Middle frontal gyrus (tissue), 1 donor: ENCODE measurements around the gene VOPP1.

Experiments used
- DNase-seq: peaks from one replicate; pipeline ENCODE4 v3.0.0-alpha.2; 2015; ENCODE audit warnings: low spot score; ENCODE audit errors: extremely low spot score

Gene VOPP1

DNA sequence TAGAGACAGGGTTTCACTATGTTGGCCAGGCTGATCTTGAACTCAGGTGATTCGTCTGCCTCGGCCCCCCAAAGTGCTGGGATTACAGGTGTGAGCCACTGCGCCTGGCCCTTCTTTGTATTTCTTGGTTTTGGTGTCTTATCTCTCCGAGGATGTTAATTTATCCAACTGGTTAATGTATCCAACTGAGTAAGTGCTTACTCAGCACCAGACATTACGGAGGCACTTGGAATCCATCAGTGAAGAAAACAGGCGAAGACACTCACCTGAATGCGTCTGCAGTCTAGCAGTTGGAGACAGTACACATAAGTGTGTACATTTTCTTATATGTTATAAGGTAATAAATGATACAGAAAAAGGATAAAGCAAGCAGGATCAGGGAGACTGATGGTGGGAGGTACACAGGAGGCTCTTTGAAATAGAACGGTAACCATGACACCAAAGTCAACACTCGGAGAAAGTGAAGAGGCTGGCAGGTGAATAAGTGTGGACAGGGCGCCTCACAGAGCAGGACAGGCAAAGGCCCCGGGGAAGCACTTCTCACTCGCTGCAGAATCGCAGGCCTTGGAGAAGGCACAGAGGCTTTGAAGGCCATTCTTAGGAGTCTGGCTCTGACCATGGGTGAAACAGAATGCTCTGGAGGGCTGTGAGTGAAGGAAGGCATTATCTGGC lies 134.1 kb downstream of the VOPP1 start:
- DNase-seq = no peak

DNA sequence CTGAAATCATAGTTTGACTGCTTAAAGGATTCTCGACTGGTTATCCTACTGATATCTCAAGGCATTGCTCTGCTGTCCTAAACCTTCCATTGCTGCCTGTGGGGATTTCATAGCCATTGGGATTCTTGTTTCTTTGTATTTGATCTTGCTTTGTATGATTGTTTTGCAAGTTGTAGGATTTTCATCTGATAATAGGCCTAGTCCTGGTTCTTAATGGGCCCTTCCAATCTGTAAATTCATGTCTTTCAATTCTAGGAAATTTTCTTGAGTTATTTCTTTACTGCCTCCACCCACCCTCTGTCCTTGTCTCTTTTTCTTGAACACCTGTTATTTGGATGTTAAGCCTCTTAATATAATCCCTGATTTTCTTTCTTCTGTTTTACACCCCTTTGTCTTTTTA lies 134.9 kb downstream of the VOPP1 start:
- DNase-seq = no peak

DNA sequence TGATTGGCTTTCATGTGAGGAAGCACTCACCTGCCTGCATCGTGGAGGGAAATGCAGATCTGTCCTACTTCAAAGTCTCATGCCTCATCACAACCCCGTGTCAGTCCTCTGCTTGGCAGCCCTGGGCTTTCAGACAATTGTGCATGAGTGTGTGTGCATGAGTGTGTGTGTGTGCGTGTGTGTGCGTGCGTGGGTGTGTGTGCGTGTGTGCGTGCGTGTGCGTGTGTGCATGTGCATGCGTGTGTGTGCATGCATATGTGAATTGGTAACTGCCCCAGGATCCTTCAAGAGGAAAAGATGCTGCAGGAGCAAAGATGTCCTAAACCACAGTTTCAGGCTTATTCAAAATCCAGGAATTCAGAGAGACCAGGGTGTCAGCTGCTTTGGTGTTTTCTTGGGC lies 135.8 kb downstream of the VOPP1 start:
- no peak for DNase-seq

DNA sequence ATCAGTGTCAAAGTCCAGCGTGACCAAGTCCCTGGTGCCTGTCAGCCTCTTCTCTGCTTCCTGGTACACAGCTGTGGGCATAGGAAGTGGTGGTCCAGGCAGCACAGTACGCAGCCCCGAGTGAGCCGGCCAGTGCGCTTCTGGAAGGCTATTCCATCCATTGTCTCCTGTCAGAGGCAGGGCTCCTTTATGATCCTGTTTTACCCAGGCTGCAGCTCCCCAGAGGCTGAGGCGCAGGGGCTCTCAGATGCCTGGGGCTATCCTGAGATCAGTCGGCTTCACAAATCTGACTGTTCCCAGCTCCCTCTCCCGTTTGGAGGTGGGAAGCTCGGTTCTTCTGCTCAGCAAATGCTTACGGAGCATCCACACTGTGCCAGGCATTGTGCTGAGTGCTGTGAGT lies 136.8 kb downstream of the VOPP1 start:
- no peak for DNase-seq

DNA sequence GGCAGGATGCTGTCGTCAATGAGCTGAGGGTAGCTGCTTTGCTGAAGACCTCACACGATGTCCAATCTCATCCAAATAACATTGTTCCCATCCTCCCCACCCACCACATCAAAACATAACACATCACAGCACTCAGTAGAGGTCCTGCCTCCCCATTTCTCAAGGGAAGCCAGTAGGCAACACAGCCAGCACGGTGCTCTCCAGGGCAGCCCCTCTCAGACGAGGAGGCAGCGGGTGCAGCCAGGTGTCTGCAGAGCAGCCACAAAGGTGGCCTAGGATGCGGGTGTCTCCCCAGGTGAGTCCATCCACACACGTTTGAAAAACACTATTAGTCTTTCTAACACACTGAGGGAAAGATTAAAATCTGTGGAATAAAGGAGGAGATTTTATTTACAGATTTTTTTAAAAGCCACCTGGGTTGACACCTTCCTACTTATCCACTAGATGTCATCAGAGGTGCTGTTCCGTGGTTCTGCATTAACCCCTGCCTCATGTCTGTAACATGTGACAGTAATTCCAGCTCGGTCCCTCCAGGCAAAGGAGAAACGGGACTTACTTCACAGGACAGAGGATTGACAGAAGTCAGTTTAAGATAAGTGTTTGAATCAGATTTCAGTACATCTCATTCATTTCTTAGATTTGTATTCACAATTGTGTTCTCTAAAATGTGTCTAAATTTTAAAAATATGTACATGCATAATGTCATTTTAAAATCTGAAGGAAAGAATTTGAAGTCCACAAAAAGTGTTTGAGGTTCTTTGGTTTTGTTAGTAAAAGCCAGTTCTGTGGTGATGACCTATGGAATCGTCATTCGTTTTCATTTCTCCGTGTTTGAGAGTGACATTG lies 139.1 kb downstream of the VOPP1 start:
- DNase-seq = no peak

DNA sequence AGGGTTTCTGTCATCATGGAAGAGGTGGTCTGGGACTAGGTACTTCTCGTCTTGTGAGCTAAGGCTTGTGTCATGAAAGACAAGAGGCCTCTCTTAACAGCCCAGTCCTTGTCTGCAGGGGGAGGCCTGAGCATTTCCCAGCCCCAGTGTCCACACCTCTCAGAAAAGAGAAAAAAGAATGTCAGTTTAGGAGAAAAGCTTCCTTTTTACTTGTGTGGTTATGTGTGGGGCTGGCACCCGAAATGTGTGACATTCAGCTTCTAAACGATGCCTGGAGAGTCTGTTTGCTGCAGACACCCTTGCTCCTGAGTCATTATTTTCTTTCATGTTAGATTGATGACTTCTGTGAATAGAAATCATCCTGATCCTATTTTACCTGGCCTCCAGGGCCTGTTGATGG lies 139.8 kb downstream of the VOPP1 start:
- no peak for DNase-seq

DNA sequence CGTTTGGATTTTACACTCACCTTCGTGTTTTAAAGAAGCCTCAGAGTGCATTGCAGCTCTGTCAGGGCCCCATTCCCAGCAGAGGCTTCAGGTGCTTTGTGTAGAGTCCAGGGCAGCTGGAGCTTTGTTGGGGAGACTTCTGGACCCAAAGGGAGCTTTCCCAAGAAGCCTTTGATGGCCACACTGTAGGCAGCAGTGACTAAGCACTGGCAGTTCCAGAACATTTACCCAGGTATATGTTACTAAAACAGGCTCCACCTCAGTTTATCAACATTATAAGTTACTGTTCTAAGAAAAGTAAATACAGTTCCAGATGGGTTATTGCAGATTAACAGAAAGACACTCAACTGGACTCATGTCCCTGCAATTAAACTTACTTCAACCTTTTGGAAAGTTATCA lies 140.4 kb downstream of the VOPP1 start:
- no peak for DNase-seq

DNA sequence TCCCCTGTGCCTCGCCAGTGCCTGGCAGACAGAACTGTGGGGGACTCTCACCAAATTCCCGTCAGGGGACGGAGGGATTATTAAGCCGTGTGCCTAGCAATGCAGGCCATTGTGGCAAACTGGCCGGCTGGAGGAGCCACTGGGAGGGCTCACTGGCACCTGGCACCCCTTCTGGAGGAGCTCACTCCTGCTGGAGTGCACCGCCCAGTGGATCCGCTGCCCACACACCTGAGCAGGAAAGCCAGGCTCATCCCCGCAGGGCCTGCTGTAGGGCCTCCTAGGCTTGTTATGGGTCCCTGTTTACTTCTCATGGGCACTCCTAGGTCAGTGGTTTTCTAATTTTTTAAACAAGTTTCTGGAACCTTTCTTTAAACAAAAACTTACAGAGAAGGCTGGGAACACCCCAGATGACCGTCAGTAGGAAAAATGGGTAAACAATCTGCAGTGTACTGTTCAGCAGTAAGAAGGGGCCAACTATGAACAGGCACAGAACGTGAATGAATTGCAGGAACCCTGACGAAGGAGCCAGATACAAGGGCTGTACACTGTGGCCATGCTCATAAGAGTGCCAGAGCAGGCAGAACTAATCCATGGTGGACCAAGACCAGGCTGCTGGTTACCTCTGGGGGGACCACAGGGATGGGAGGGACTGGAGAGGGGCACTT lies 142.3 kb downstream of the VOPP1 start:
- DNase-seq = no peak

DNA sequence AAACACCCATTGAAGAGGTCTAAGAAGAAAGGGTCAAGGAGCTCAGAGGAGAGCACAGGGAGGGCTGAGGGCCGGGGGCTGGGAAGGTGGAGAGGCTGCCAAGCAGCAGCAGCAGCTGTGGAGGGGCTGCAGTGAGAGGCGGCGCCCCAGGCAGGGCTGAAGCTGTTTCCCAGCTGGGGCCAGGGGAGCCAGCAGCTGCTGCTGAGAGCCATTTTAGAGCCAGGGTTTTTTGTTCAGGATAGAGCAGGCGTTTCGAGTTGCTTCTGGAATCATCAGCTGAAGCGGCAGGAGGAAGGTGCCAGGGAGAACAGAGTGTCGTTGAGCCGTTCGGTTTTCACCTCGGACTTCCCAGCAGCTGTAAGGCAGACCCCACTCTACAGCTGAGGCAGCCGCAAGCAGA lies 144.5 kb downstream of the VOPP1 start:
- no peak for DNase-seq

DNA sequence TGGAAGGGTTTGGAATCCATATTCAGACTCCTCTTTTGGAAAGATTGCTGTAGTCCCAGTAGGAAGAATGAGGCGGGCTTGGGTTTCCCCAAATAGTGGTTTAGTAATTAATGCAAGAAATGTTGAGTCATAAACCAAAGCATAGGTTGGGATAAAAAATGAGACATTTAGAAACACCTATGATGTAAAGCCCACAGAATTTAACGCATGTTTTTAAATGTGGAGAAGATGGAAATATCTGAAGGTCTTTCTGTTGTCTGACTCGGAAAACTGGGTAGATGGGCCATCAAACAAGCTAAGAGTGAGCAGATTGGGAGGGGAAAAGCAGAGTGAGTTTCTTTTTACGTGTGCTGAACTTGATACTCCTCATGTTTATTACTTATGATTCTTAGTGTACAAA lies 145.0 kb downstream of the VOPP1 start:
- no peak for DNase-seq

DNA sequence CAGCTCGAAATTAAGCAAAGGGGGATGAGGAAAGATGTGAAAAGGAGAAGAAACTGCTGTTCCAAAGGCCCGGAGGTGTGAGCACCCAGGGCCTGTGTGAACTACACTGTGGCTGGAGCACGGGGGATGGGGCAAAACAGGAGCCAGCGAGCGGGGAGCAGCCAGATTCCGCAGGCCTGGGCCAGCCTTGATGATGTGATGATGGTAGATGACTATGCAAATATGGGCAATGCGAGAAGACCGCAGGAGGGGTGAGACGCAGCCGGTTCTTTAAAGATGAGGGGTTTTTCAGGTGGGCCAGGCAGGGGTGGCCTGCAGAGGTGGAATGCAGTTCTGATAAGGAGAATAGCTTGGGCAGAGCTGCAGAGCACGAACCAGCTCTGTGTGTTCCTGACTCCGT lies 145.6 kb downstream of the VOPP1 start:
- no peak for DNase-seq

DNA sequence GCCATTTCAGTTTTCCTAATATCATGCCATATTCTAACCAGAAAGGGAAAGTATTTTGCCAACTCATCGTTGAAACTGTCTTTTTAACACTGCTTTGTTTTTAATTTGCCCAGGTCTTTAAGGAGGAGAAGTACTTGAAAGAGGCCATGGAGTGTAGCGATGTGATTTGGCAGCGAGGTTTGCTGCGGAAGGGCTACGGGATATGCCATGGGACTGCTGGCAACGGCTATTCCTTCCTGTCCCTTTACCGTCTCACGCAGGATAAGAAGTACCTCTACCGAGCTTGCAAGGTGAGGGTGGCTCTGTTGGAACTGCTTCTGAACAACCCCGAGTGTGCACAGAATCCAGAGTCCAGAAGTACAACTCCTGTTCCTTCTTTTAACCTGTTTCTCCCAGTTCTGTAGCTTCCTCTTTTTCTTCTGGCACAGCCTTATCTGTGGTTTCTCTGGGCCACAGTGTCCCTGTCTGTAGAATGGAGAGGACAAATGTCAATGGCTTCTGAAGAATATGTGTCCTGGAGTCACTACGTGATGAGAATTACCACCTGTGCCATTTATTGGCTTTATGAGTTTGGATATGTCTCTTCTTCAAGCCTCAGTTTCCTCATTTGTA lies 147.1 kb downstream of the VOPP1 start:
- DNase-seq = no peak

DNA sequence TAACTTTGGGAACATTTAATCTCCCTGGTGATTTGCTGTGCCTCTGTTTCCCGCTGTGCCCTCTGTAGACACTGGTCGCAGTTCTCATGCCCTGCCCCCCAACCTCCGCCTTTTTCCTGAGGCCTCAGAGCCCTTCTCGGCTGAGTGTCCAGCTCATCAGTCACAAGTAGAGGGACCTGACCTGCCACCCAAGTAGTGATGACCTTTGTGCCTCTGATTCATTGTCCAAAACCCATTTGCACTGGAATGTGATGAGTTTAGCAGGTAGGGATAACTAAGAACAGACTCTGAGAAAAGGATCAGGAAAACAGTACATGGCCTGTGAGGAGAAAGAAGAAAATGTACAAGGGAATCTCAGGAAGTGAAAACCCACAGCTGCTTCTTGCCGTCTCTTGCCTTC lies 148.4 kb downstream of the VOPP1 start:
- DNase-seq = no peak

DNA sequence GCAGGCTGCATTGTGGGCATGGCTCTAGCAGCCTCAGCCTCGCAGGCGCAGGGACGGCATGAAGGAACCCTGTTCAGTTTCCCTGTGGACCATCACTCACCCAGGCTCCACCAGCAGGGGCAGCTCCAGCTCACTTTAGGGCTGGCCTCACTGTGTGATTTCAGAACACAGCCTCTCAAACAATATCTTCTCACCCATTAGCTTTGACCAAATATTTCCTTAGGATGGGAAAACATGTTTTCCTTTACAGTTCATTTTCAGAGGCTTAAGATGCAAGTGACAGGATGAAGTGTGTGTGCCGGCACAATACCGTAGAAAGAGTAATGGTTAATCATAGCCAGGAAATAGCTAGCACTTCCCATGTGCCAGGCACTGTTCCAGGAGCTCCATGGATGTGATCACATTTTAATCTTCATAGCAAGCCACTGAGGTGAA lies 149.0 kb downstream of the VOPP1 start:
- no peak for DNase-seq
